PC-3 (cell line): ENCODE results near the gene DBNDD1.

Source experiments
- EZH2 ChIP-seq: fragments of 300-600 bp; sonication (generic); IDR thresholded peaks from one replicate; pipeline ENCODE4 v1.6.1; 2017; ENCODE audit warnings: antibody characterized with exemption, mild to moderate bottlenecking, low read length; ENCODE audit not compliant: unreplicated experiment
- TF ChIP-seq, protein P1 (sequence below): fragments of 300-600 bp; sonication (generic); conservative IDR thresholded peaks from 2 replicates; pipeline ENCODE4 v1.5.1; 2017; ENCODE audit warnings: antibody characterized with exemption, low read depth, mild to moderate bottlenecking, low read length

DNA sequence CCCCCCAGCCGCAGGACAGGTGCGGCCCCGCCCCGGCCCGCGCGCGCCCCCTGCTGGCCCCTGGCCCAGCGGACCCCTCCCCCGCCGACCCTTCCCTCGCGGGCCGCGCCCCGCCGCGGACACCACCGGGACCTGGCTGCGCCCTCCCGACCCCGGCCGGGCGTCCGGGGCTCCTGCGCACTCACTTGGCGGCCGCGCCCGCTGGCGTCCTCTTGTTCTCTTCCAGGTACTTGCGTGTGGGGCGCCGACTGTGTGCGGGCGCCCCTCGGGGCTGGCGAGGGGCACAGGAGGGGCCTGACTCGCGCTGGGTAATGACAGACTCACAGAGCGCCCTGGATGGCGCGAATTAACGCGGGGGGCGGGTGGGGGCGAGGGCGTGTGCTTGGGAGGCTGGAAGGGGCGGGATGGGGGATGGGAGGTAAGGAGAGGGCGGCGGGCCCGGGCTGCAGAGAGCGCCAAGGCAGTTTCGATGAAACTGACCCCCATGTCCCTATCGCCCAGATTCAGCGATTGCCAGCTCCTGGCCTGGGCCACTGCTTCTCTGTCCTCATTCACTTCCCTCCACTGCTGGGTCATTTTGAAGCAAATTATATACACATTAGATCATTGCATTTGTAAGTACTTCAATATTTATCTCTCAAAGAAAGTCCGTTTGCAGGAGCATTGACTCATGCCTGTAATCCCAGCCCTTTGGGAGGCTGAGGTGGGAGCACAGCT is 445 bp upstream of the DBNDD1 start:
- TF ChIP-seq, protein P1, sequence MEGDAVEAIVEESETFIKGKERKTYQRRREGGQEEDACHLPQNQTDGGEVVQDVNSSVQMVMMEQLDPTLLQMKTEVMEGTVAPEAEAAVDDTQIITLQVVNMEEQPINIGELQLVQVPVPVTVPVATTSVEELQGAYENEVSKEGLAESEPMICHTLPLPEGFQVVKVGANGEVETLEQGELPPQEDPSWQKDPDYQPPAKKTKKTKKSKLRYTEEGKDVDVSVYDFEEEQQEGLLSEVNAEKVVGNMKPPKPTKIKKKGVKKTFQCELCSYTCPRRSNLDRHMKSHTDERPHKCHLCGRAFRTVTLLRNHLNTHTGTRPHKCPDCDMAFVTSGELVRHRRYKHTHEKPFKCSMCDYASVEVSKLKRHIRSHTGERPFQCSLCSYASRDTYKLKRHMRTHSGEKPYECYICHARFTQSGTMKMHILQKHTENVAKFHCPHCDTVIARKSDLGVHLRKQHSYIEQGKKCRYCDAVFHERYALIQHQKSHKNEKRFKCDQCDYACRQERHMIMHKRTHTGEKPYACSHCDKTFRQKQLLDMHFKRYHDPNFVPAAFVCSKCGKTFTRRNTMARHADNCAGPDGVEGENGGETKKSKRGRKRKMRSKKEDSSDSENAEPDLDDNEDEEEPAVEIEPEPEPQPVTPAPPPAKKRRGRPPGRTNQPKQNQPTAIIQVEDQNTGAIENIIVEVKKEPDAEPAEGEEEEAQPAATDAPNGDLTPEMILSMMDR: 0 out of 2 replicates have a peak, but pooled peaks have one; percentile 33
- no peak for TF ChIP-seq EZH2
